HG03103 (cell line): Measurements from ENCODE around the gene NR2F1.
A peak's percentile ranks its signal among the peaks of the same experiment; 100 is the strongest.
"Not testable (repeated sequence)": the region's sequence is repeated elsewhere in the genome, so short reads cannot be mapped to it uniquely, and the experiment has no call there.

Experiments
- ATAC-seq: cut with Tn5 transposase; IDR thresholded peaks from one replicate; pipeline ENCODE4 v1.9.1; 2021; ENCODE audit warnings: low read depth; ENCODE audit not compliant: unreplicated experiment

Gene NR2F1

DNA sequence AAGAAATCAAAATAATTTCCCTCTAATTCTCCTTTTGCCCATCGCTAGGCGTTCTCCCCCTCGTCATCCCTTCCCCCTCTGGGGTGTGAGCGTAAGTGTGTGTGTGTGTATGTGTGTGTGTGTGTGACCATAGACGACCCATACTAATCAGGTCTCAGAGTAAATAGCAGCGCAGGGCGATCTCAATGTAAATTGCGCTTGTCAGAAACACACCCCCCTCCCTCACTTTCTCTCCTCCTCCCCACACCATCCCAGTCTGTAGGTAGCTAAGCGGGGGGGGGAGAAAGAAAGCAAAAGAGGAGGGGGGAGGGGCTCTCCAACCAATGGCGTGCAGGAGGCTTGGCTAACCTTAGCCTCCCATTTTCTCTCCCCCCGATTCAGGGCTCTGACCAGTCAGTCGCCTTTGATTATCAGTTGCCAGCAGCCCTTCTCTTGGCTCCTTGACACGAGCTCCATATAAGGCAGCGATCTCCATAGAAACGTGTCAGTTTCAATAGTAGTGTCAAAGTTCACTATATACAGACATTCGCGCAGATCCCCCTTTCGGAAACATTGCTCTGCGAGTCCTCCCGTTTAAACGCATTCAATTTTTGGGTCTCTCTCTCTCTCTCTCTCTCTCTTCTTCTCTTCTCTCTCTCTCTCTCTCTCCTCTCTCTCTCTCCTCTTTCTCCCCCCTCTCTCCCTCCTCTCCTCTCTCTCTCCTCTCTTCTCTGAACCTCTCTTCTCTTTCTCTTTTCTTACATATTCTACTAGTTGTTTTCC is at the start of gene NR2F1:
NR2F1 (plus strand) TSS at position 546 of the 762 bp plus-strand sequence. CDS start 1,802 bp downstream, outside the sequence.
- ATAC-seq, result no peak

DNA sequence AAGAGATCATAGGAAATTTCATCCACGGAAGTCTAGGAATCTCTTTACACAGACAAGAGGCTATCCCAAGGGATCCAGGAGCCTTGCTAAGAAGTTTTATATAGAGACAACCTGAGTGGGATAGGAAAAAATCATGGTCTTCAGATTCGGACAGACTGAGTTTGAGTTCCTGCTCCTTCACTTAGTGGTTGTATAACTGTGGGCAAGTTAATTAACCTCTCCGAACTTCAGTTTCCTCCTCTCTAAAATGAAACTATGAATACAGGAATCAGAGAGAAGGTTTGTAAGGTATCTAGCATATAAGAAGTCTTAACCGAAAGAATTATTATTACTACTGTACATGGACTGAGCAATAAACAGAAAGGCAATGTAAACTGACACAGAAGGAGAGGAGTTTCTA is 37.1 kb upstream of the NR2F1 start:
- ATAC-seq, result no peak

DNA sequence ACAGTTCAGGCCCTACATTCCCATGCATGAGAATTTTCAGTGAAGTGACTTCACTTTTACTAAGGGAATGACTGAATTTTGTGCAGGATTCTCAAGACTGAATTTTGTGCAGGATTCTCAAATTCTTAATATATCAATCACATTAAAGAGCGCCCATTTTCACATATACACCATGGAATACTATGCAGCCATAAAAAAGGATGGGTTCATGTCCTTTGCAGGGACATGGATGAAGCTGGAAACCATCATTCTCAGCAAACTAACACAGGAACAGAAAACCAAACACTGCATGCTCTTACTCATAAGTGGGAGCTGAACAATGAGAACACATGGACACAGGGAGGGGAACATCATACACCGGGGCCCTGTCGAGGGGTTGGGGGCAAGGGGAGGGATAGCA is 33.4 kb upstream of the NR2F1 start:
- ATAC-seq, result not testable (repeated sequence)

DNA sequence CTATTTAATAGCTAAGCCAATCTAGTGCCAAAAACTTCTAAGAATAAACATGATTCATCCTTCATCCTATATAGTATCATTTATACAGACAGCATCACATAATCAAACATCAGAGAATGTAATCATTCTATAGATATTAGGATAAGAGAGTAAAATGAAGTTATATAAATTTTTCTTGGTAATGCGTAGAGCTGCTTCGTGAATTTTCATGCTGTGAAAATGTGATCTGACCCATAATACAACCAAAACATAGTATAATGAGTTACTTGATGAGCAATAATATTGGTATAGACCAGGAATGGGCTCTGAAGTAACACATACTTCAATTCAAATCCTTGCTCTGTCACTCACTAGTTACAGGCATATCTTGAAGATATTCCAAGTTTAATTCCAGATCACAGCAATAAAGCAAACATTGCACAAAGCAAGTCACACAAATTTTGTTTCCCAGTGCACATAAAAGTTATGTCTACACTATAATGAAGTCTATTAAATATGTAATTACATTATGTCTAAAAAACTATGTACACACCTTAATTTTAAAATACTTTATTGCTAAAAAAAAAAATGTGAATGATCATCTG is 25.9 kb upstream of the NR2F1 start:
- ATAC-seq, result no peak

DNA sequence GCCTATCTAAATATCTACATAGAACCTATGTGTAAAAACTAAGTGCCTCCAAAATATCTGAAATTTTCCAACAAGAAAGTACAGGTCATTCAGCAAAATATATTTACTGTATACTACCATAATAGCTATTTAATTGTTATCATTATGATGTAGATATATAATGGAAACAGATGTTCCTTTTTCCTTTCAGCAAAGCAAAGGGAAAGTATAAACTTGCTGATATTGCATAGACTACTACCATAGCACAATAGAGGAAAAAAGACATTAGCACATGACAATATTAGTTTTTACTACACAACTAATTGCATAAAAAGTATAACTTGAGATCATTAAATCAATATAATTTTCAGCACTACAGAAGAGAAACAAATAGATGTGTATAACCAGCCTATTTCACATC is 16.9 kb upstream of the NR2F1 start:
- no peak for ATAC-seq

DNA sequence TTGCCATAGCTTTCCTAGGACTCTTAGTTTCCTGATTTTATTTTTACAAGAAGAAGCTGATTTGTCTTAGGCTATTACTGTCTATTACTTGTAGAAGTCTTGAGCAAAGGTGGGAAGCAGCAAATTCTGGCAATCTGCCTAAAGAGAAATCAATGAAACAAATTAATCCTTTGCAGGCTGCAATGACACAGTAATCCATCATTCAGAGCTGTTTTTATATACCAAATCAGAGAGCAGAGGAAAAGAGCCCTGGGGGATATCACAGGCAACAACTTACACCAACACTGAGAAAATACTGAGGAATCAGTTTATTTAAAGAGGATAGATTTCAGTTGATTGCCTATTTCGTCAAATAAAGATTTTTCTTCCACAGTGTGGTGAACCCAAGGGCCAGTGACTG is 15.6 kb upstream of the NR2F1 start:
- no peak for ATAC-seq

DNA sequence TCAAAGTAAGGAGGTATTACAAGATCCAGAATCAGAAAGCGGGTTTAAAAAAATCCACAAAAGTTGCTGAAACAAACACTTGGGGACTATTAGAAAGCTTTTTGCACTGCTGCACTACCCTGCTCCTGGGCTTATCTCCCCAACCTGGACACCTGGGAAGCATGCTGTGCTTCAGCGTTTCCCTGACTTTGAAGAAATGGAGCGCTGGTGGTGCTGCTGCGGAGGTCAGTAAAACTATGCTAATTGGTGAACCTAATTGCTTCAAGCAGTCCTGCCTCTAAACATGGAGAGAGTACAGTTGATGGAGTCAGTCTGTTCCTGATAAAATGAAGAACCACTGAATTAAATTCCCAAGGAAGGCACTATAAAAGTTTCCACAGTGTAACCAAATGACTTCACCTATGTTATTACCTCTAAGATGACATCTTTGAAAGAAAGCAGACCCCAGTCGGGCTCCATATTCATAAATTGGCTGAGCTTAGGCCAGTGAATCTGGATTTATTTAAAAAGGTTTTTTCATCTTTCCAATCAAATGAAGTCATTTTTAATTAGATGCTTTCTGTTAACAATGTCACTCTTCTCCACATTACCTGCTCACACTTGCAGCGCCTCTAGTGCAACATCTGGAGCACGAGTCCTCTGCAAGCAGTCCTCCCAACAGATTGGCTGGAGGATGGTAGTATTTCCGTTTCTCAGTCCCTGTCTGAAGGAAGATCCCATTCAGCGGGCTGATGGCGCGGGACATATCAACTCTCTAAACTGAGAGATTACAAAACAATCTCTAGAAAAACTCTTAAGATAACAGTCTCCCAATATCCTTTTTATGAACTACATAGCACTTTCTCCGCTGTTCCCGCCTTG is 13.5 kb upstream of the NR2F1 start:
- no peak for ATAC-seq

DNA sequence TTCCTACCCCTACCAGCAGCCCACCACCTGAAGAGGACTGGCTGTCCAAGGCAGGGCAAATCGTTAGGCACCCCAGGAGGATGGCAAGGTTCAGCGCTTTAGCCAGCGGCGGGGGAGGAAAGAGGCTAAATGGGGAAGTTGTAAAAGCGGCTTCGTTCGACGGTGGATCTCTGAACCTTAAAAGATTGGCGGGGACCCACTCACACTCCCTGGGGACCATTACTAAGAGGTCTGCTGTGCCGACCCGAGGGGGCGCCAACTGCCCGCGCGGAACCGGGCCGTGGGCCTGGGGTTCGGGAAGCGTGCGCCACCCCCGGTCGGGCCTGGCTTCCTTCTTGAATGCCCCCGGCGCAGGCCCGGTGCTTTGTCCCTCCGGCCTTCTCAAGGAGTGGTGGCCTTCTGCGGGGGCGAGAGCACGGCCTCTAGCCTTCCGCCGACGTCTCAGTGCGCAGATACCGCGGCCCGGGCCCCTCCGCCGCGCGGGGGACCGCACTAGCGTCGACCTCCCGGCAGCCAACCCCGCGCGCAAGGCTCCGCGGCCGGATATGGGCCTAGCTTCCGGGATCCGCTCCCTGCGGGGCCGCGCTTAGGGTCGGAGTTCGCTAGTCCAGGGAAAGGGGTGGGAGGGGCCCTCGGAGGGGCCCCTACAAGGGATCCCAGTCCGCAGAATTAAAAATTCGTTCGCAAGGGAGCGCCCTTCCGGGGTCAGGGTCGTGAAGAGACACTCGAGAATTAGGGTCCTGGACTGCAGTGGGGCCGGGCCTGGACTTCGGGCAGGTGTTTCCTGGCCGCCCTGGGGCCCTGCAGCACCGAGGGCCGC is 12.5 kb upstream of the NR2F1 start:
- ATAC-seq, result peak; percentile 45

DNA sequence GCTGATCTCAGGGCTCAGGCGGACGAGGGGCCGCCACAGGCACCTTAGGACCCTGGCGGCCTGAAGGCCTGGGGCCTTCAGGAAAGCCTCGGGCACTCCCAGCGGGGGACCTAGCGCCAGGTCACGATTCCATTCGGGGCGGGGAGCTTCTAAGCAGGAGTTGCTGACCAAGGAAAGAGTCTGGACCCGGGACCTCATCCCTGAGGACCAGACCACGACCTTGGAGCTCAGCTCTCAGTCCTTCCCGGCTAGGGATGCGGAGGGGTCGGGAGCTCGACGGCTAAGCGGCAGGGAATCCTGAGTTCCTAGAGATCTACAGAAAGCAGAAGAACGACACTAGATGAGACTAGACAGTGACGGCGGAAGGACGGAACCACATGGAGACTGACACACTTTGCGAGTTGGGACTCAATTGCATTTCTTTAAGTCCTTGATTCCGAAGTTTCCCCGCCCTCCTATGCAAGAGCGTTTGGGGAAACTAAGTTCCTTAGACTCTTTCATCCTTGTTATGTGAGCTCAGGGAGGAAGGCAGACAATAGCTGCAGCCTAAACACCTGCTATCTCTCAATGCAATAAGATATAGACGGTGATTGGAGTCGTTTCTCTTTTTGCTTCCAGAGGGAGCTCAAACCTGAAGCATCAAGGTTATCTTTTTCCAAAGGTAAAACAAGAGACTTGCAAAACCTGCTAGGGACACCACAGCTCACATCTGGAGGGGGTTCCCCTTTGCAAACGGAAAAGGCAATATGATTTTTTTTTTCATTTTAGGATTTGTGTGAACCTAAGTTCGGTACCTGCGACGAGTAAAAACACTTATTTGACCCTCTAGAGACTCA is 11.7 kb upstream of the NR2F1 start:
- ATAC-seq, result no peak

DNA sequence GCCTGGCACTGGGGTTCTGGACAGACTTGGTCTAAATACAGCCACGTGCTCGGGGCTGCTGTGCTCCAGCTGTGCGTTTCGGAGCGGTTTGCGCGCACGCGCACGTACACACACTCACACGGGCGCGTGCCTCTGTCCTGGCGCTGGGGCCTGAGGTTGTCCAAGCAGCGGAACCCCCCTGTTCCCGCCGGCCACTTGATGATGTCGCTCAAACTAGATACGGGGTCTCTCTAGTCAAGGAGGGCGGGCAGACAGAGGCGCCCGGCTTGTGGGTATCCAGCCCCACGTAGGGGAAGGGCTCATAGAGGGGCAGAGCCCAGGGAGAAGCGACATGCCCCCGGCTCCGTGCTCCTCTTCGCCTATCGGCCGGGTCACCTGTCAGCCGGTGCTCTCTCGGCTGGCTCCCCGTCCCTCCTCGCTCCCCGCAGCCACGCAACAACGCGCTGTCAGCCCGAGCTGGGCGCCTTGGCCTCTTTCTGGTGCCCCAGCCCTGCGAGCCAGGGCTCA is 10.9 kb upstream of the NR2F1 start:
- ATAC-seq, result no peak

DNA sequence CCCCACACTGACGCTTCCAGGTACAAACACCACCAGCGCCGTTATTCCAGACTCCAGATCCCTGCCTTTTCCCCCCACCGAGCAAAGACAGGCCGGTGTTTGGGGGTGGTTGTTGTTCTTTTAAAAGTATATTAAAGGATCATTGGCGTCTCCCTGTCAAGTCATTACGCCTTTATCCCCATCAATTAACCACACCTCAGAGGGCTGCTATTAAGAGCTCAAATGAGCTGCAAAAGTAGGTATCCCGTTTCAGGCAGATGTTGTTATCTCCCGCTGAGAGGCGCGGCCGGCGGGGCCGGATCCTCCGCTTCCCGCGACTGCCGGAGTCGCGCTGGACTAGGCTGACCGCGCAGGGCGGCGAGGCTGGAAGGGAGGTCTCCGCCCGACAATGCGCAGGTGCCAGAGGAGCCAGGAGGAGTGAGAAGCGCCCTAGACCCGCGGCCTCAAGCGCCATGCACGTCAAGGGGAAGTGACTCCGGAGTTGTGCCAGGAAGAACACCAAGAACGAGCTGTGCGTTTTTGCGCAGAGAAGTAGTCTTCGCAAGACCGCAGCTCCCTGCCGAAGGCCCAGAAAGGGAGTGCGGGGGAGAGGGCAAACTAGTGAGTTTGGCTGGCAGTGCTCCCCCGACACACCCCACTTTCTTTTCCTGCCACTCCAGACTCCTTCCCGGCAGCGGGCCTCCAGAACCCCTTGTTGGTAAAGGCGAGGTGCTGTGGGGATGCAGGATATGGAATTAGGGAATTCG is 10.2 kb upstream of the NR2F1 start:
- ATAC-seq, result no peak

DNA sequence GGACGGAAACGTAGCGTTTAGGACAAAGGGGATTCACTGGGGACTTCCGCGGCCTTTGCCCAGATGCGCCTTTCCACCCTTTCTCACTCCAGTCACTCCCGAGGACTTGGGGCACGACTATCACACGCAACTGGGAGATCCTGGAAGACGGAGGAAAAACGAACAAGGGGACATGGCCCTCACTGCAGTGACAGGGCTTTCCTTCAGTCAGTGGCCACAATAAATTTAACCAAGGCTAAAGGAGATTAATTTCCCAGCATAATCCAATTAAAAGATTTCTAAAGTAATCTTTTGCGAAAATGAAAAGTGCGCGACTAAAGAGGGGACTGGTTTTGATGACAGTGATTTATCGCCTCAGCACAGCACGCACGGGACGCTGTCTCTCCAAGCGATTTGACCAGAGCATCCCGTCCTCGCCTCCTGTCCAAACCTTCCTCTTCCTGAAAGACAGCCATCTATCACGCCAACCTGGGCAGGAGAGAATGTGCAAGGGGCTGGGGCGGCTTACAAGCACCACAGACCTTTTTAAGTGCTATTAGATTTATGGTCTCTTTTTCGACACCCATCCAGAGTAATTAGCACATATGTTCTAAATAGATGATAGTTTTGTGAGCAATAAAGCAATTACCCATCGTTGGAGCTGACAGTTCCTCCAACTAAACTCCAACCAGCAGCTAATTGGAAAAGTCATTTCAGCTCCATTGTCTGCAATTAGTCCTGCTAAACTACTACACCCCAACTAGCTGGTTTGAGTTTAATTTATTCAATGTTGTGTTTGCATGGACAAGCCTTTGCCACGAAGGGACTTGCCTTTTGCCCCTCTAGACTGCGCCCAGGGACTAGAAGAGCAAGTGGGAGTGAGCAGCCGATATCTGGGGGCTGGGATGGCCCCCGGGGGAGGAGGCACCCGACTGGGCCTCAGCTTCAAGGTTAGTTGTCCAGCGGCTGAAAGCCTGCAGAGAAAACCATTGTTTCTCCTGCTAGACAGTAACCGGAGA is 9.4 kb upstream of the NR2F1 start:
- no peak for ATAC-seq

DNA sequence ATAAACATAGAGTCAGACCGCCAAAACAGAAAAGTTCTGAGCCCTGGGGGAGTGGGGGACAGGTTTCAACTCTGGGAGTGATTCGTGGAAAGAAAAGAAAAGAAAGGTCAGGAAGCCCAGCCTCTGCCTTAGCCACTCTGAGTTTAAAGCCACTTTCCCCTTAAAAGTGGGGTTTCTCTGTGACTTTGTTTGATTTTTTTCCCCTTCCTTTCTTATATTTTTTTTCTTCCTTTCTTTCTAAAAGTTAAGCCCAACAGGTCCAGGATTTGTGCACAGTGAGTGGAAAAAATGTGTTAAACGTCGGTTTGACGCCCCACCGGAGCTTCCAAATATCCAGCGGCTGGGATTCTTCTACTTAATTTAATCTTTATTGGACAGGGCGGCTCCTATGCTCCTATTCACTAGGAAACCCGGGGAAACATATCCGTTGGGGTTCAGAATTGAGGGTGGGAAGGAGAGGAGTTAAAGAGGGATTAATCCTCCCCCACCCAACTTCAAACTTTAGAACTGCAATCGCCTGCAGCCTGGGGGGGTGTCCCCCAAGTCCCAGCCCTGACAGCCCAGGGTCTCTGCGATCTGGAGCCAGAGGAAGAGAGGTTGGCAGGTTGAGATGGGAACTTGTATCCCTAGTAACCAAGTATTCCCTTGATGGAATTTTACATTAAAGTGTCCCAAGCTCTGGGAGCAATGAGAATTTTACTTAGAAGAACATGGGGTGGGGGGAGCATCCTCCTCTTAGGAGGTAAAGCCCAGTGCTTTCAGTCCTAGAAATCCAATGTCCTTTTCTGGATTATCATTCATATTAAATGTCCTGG is 8.3 kb upstream of the NR2F1 start:
- ATAC-seq, result no peak

DNA sequence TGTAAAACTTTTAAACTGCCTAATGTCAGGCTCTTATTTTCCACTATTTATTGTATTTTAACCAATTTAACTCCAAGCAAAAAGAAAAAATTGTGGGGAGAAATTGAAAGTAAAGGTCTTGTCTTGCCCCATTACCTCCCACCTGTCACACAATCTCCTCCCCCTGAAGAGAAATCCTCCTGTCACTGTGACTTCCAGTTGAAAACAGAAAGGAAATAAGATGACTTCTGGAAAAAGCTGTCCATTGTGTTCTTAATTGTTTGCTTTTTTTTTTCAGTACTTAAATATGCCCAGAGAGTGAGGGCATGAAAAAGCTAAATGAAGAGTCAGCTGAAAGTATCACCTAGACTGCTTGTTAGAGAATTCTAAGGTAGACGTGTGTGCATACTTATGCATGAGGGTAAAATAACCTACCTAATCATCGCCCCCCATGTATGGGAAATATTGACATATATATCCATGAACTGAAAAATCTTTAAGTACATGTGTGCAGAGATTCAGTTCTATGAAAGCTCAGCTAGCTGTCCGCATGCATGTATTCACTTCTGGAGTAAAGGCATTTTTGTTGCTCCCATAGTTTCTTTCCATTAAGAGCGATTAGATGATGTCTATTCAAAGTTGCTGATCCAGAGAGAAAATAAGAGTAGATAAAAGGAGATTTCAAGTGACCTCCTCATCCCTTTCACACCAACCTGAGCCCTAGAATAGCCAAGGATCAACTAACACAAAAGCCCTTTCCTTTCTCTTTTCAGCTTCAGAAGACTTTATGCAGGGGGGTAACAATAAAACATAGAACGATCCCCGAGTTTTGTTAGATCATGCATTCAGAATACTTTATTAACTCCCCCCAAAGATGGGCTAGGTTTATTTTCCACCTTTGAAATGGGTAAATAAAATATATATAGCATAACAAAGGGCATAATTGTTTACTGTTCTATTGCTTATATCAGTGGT is 7.3 kb upstream of the NR2F1 start:
- ATAC-seq, result no peak

DNA sequence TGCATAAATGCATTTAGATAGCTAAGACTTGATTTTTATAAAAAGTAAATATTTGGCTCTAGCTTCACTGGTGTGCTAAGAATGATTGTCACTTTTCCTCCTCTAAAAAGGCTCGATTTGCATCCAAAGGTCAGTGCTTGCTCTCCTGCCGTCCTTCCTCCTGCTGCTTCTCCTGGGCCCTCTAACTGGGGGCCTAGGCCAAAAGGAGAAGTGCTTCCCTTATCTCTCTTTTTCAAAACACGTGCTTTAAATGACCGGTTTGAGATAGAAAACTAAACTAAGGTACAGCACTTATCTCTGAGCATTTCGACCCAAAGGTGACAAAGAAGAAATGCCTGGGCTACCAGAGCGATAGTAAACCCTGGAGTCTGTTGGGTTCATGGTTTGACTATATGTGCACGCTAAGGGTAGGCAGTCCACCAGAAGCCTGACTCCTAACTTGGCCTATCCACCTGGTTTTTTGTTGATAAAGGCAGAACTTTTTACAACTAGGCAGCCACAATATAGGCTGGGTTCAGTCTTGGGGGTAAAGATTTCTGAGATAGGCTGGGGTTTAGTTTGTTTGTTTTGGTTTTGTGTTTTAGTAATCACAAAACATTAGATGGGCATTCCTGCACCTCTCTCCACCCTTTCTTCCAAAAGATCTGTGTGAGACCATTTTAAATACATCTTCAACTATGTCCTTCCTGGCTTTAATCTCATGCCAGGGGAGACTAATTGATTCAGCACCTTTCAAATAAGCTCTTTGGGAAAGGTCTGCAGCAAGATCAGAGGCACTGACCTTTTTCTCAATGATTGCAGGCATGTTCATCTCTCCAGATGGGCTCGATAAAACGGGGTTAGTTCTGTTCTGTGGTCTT is 5.8 kb upstream of the NR2F1 start:
- ATAC-seq, result no peak
